ENCODE results near the gene KIRREL3.

Gene KIRREL3

GRCh38 chr11:126433244-126433846 is 567.2 kb downstream of the KIRREL3 start:
- Histone ChIP-seq H3K27ac (no peak overlapping the region), H3K4me1 (ENCODE audit: control insufficient read depth in 1 of 2, insufficient read depth in 1 of 2, low read depth in 1 of 2, low read length in 1 of 2) (no peaks in the 10 kb centered on the region), H3K4me3 (ENCODE audit: low read depth in 1 of 2, low read length in 1 of 2) (no peak overlapping the region), H3K36me3 (no peaks in the 10 kb centered on the region), H3K27me3 (no peaks in the 10 kb centered on the region), H3K9me3 (no peaks in the 10 kb centered on the region)
- TF ChIP-seq CTCF (IDR thresholded peaks at IDR 0.05), result no peak

GRCh38 chr11:126432525-126432924 is 568.0 kb downstream of the KIRREL3 start:
- Histone ChIP-seq H3K27ac (no peak overlapping the region), H3K9me3 (no peaks in the 10 kb centered on the region), H3K4me1 (ENCODE audit: control insufficient read depth in 1 of 2, insufficient read depth in 1 of 2, low read depth in 1 of 2, low read length in 1 of 2) (no peaks in the 10 kb centered on the region), H3K4me3 (ENCODE audit: low read depth in 1 of 2, low read length in 1 of 2) (no peak overlapping the region), H3K27me3 (no peaks in the 10 kb centered on the region), H3K36me3 (no peaks in the 10 kb centered on the region)
- TF ChIP-seq CTCF (IDR thresholded peaks at IDR 0.05), result no peak

- TF ChIP-seq CTCF (IDR thresholded peaks at IDR 0.05), result no peak
- no peak overlapping the region for H3K4me3 ChIP-seq (ENCODE audit: low read depth in 1 of 2, low read length in 1 of 2)
- no peaks in the 10 kb centered on the region for H3K9me3 ChIP-seq
- no peaks in the 10 kb centered on the region for H3K4me1 ChIP-seq (ENCODE audit: control insufficient read depth in 1 of 2, insufficient read depth in 1 of 2, low read depth in 1 of 2, low read length in 1 of 2)
- no peaks in the 10 kb centered on the region for H3K36me3 ChIP-seq
- no peak overlapping the region for H3K27ac ChIP-seq
- H3K27me3 ChIP-seq, result no peaks in the 10 kb centered on the region
These were observed 568.5 kb downstream of the KIRREL3 start for GRCh38 chr11:126432065-126432461.

- no peak for TF ChIP-seq CTCF (IDR thresholded peaks at IDR 0.05)
- no peaks in the 10 kb centered on the region for H3K36me3 ChIP-seq
- H3K4me1 ChIP-seq (ENCODE audit: control insufficient read depth in 1 of 2, insufficient read depth in 1 of 2, low read depth in 1 of 2, low read length in 1 of 2), result no peaks in the 10 kb centered on the region
- no peak overlapping the region for H3K4me3 ChIP-seq (ENCODE audit: low read depth in 1 of 2, low read length in 1 of 2)
- H3K27ac ChIP-seq, result no peak overlapping the region
- no peaks in the 10 kb centered on the region for H3K9me3 ChIP-seq
- no peaks in the 10 kb centered on the region for H3K27me3 ChIP-seq
These were observed 569.0 kb downstream of the KIRREL3 start for GRCh38 chr11:126431401-126432064.

GRCh38 chr11:126430581-126431335 is 569.8 kb downstream of the KIRREL3 start:
- Histone ChIP-seq H3K27me3 (no peaks in the 10 kb centered on the region), H3K27ac (no peak overlapping the region), H3K4me1 (ENCODE audit: control insufficient read depth in 1 of 2, insufficient read depth in 1 of 2, low read depth in 1 of 2, low read length in 1 of 2) (no peaks in the 10 kb centered on the region), H3K36me3 (no peaks in the 10 kb centered on the region), H3K4me3 (ENCODE audit: low read depth in 1 of 2, low read length in 1 of 2) (no peak overlapping the region), H3K9me3 (no peaks in the 10 kb centered on the region)
- no peak for TF ChIP-seq CTCF (IDR thresholded peaks at IDR 0.05)

Data from neutrophil (primary cell).